Activated CD4-positive, alpha-beta T cell treated with anti-CD3 and anti-CD28 coated beads, Interleukin-2, amount 10 ng/mL, durations not matched to agents 24 days and 14 days (primary cell): ENCODE data around the gene AMZ1. TPM values are rescaled to one million over a fixed set of nuclear protein-coding genes. Genes with fewer than 3 reads are reported as not detected.

ENCODE experiments used
- DNase-seq: peaks from one replicate; pipeline ENCODE4 v3.0.0; 2022
- H3K27ac Mint-ChIP-seq: one replicate; pipeline ENCODE4 v1.8.0; 2022; ENCODE audit warnings: mild to moderate bottlenecking, mixed read lengths
- H3K27me3 Mint-ChIP-seq: one replicate; pipeline ENCODE4 v1.8.0; 2022; ENCODE audit warnings: mixed read lengths
- H3K36me3 Mint-ChIP-seq: one replicate; pipeline ENCODE4 v1.8.0; 2022; ENCODE audit warnings: low read depth, mild to moderate bottlenecking, mixed read lengths
- H3K4me1 Mint-ChIP-seq: one replicate; pipeline ENCODE4 v1.8.0; 2021; ENCODE audit warnings: mixed read lengths
- H3K4me3 Mint-ChIP-seq: one replicate; pipeline ENCODE4 v1.8.0; 2022; ENCODE audit warnings: mild to moderate bottlenecking, moderate library complexity, mixed read lengths
- H3K9me3 Mint-ChIP-seq: one replicate; pipeline ENCODE4 v1.8.0; 2021; ENCODE audit warnings: mixed read lengths
- intact Hi-C: fragments of 100-400 bp; cut with micrococcal nuclease; formaldehyde crosslinking; loops from one replicate; pipeline ENCODE4 v1.15.1; 2023
- total RNA-seq: library from RNA; stranded (reverse); gene quantifications from 2 replicates; pipeline ENCODE4 v1.2.3, GENCODE V29; 2022

The AMZ1 gene
- total RNA-seq, 1 donor from 2014 or later = not detected

GRCh38 chr7:2659556-2660358 lies 28.2 kb upstream of the AMZ1 start:
- Mint-ChIP-seq H3K27me3 (no peaks in the 10 kb centered on the region), H3K9me3 (no peaks in the 10 kb centered on the region), H3K4me3 (no peak overlapping the region), H3K4me1 (no peaks in the 10 kb centered on the region), H3K36me3 (no peaks in the 10 kb centered on the region), H3K27ac (no peak overlapping the region)
- intact Hi-C loops = no loop called here
- DNase-seq = no peak

GRCh38 chr7:2660359-2661095 lies 27.5 kb upstream of the AMZ1 start:
- H3K4me1 Mint-ChIP-seq = no peaks in the 10 kb centered on the region

GRCh38 chr7:2661096-2661449 lies 26.9 kb upstream of the AMZ1 start:
- H3K36me3 Mint-ChIP-seq = no peaks in the 10 kb centered on the region
- no peak for DNase-seq
- no peaks in the 10 kb centered on the region for H3K27me3 Mint-ChIP-seq
- H3K4me3 Mint-ChIP-seq = no peak overlapping the region
- intact Hi-C loops = no loop called here
- H3K9me3 Mint-ChIP-seq = no peaks in the 10 kb centered on the region
- H3K27ac Mint-ChIP-seq = no peak overlapping the region
- H3K4me1 Mint-ChIP-seq = no peaks in the 10 kb centered on the region

More at GRCh38 chr7:2660359-2661095, 27.5 kb upstream of the AMZ1 start:
- Mint-ChIP-seq H3K4me3 (no peak overlapping the region), H3K36me3 (no peaks in the 10 kb centered on the region), H3K27ac (no peak overlapping the region), H3K9me3 (no peaks in the 10 kb centered on the region), H3K27me3 (no peaks in the 10 kb centered on the region)
- intact Hi-C loops = no loop called here
- DNase-seq = no peak

- DNase-seq = no peak
- peaks cover 3% of the 10 kb centered on the region for H3K27me3 Mint-ChIP-seq
- H3K36me3 Mint-ChIP-seq = no peaks in the 10 kb centered on the region
- intact Hi-C loops = no loop called here
- no peak overlapping the region for H3K27ac Mint-ChIP-seq
- H3K4me3 Mint-ChIP-seq = no peak overlapping the region
- H3K4me1 Mint-ChIP-seq = no peaks in the 10 kb centered on the region
- H3K9me3 Mint-ChIP-seq = no peaks in the 10 kb centered on the region
Measured at GRCh38 chr7:2661602-2662272, 26.3 kb upstream of the AMZ1 start.

GRCh38 chr7:2662273-2663120 lies 25.5 kb upstream of the AMZ1 start:
- no peak for DNase-seq
- intact Hi-C loops = no loop called here
- no peaks in the 10 kb centered on the region for H3K4me1 Mint-ChIP-seq
- no peak overlapping the region for H3K27ac Mint-ChIP-seq
- H3K4me3 Mint-ChIP-seq = no peak overlapping the region
- peaks cover 4% of the 10 kb centered on the region for H3K27me3 Mint-ChIP-seq
- H3K9me3 Mint-ChIP-seq = no peaks in the 10 kb centered on the region
- H3K36me3 Mint-ChIP-seq = no peaks in the 10 kb centered on the region

- no peak overlapping the region for H3K27ac Mint-ChIP-seq
- no peak for DNase-seq
- no peaks in the 10 kb centered on the region for H3K9me3 Mint-ChIP-seq
- H3K4me3 Mint-ChIP-seq = no peak overlapping the region
- intact Hi-C loops = no loop called here
- H3K27me3 Mint-ChIP-seq = peaks cover 10% of the 10 kb centered on the region
- no peaks in the 10 kb centered on the region for H3K36me3 Mint-ChIP-seq
- no peaks in the 10 kb centered on the region for H3K4me1 Mint-ChIP-seq
Measured at GRCh38 chr7:2663121-2663886, 24.7 kb upstream of the AMZ1 start.

- H3K4me1 Mint-ChIP-seq = no peaks in the 10 kb centered on the region
- no peak overlapping the region for H3K27ac Mint-ChIP-seq
- no peak for DNase-seq
- H3K27me3 Mint-ChIP-seq = peaks cover 11% of the 10 kb centered on the region
- no peak overlapping the region for H3K4me3 Mint-ChIP-seq
- intact Hi-C loops = no loop called here
- no peaks in the 10 kb centered on the region for H3K9me3 Mint-ChIP-seq
- no peaks in the 10 kb centered on the region for H3K36me3 Mint-ChIP-seq
Measured at GRCh38 chr7:2663960-2664359, 24.0 kb upstream of the AMZ1 start.

GRCh38 chr7:2665359-2665791 lies 22.6 kb upstream of the AMZ1 start:
- Mint-ChIP-seq H3K27ac (no peak overlapping the region), H3K9me3 (no peaks in the 10 kb centered on the region), H3K36me3 (no peaks in the 10 kb centered on the region), H3K27me3 (peaks cover 17% of the 10 kb centered on the region), H3K4me3 (no peak overlapping the region), H3K4me1 (no peaks in the 10 kb centered on the region)
- DNase-seq = no peak
- intact Hi-C loops = no loop called here

- Mint-ChIP-seq H3K4me3 (no peak overlapping the region), H3K27me3 (peaks cover 22% of the 10 kb centered on the region), H3K4me1 (peaks cover 3% of the 10 kb centered on the region), H3K36me3 (no peaks in the 10 kb centered on the region), H3K27ac (no peak overlapping the region), H3K9me3 (no peaks in the 10 kb centered on the region)
- no peak for DNase-seq
- intact Hi-C loops = no loop called here
Measured at GRCh38 chr7:2666155-2666554, 21.8 kb upstream of the AMZ1 start.

- Mint-ChIP-seq H3K36me3 (no peaks in the 10 kb centered on the region), H3K27ac (no peak overlapping the region), H3K27me3 (peaks cover 22% of the 10 kb centered on the region), H3K9me3 (no peaks in the 10 kb centered on the region), H3K4me1 (peaks cover 4% of the 10 kb centered on the region), H3K4me3 (no peak overlapping the region)
- DNase-seq = no peak
- intact Hi-C loops = no loop called here
Measured at GRCh38 chr7:2666588-2667250, 21.3 kb upstream of the AMZ1 start.

GRCh38 chr7:2667843-2668242 lies 20.2 kb upstream of the AMZ1 start:
- Mint-ChIP-seq H3K4me3 (no peak overlapping the region), H3K27ac (no peak overlapping the region), H3K9me3 (no peaks in the 10 kb centered on the region), H3K36me3 (no peaks in the 10 kb centered on the region), H3K4me1 (peaks cover 4% of the 10 kb centered on the region), H3K27me3 (peaks cover 22% of the 10 kb centered on the region)
- no peak for DNase-seq
- intact Hi-C loops = no loop called here

GRCh38 chr7:2668401-2668800 lies 19.6 kb upstream of the AMZ1 start:
- H3K9me3 Mint-ChIP-seq = no peaks in the 10 kb centered on the region
- DNase-seq = no peak
- no peaks in the 10 kb centered on the region for H3K36me3 Mint-ChIP-seq
- no peak overlapping the region for H3K4me3 Mint-ChIP-seq
- H3K27ac Mint-ChIP-seq = no peak overlapping the region
- H3K4me1 Mint-ChIP-seq = peaks cover 4% of the 10 kb centered on the region
- peaks cover 24% of the 10 kb centered on the region for H3K27me3 Mint-ChIP-seq
- intact Hi-C loops = no loop called here
